HepG2 (cell line): Measurements from ENCODE around the gene CABLES2. TPM values are rescaled to one million over a fixed set of nuclear protein-coding genes. Genes with fewer than 3 reads are reported as not detected.

ENCODE experiments used
- ATAC-seq: fragments of 200-7000 bp; cut with Tn5 transposase; 3 replicates; pipeline ENCODE4 v1.9.1; 2020; ENCODE audit warnings: mild to moderate bottlenecking, moderate library complexity
- BruUV-seq: library from RNA; stranded (reverse); fragments of 400-500 nt; replicated peaks from 2 replicates; lab custom pipeline; 2021; lab: Mats Ljungman, UMichigan
- CTCF ChIA-PET: fragments of 300-600 bp; formaldehyde crosslinking; extraction: SDS; loops from one replicate; lab custom pipeline; 2021; ENCODE audit warnings: low total read pairs, inconsistent platforms, low intra/inter-chr PET ratio; lab: Yijun Ruan, JAX
- POLR2A ChIA-PET: fragments of 350-600 bp; sonication (Branson Sonifier 250); formaldehyde crosslinking; loops from one replicate; lab custom pipeline; 2020; ENCODE audit warnings: antibody characterized with exemption, inconsistent platforms; lab: Yijun Ruan, JAX
- DNase-seq: peaks from one replicate; pipeline ENCODE4 v3.0.0-alpha.2; 2015; ENCODE audit warnings: low spot score
- FAIRE-seq: peaks from 3 replicates; lab custom pipeline; 2011; peaks lifted over from hg19 to GRCh38; lab: Jason Lieb, UNC
- H2AFZ ChIP-seq: one replicate; pipeline ENCODE4 v1.6.1; 2011; ENCODE audit warnings: low read length, inconsistent platforms
- H3K27ac ChIP-seq: fragments of 300-600 bp; 3 replicates; pipeline ENCODE4 v1.8.0; 2011; ENCODE audit warnings: mixed run types, mild to moderate bottlenecking, mixed read lengths, low read length, inconsistent platforms; ENCODE audit not compliant: insufficient read depth; ENCODE audit errors: extremely low read length
- H3K27me3 ChIP-seq, 2 experiments: fragments of 200-600 bp in 1 of 2; 2 replicates in 1 of 2; 3 replicates in 1 of 2; pipeline versions ENCODE4 v1.6.0 to v1.8.0; 2011; ENCODE audit warnings: low read length in 2 of 2, mild to moderate bottlenecking in 2 of 2, moderate library complexity in 2 of 2, inconsistent platforms in 1 of 2; ENCODE audit not compliant: insufficient read depth in 2 of 2, control insufficient read depth in 1 of 2
- H3K36me3 ChIP-seq, 2 experiments: fragments of 200-600 bp in 1 of 2; replicated peaks in 1 of 2; 2 replicates in 1 of 2; 3 replicates in 1 of 2; pipeline versions ENCODE4 v1.5.1 to v1.8.0; 2011; ENCODE audit warnings: low read length in 2 of 2, inconsistent platforms in 1 of 2; ENCODE audit not compliant: insufficient read depth in 2 of 2, control insufficient read depth in 1 of 2
- H3K4me1 ChIP-seq: 2 replicates; pipeline ENCODE4 v1.5.1; 2012; ENCODE audit warnings: low read length, inconsistent platforms; ENCODE audit not compliant: insufficient read depth
- H3K4me2 ChIP-seq: 2 replicates; pipeline ENCODE4 v1.6.0; 2011; ENCODE audit warnings: low read depth, low read length, inconsistent platforms
- H3K4me3 ChIP-seq, 3 experiments: fragments of 200-600 bp in 1 of 3; sonication (generic), shearing (Covaris generic) in 1 of 3; replicated peaks in 1 of 3; 2 replicates each; pipeline ENCODE4 v1.5.1; 2011 to 2016; ENCODE audit warnings: low read length in 3 of 3, inconsistent platforms in 2 of 3, low read depth in 2 of 3, mild to moderate bottlenecking in 2 of 3, control low read depth in 1 of 3, mixed read lengths in 1 of 3; ENCODE audit not compliant: insufficient read depth in 1 of 3
- H3K79me2 ChIP-seq: one replicate; pipeline ENCODE4 v1.6.1; 2011; ENCODE audit warnings: low read length, inconsistent platforms; ENCODE audit not compliant: insufficient read depth
- H3K9ac ChIP-seq: 2 replicates; pipeline ENCODE4 v1.6.0; 2011; ENCODE audit warnings: mild to moderate bottlenecking, low read depth, low read length, inconsistent platforms; ENCODE audit not compliant: insufficient read depth
- H3K9me3 ChIP-seq: 2 replicates; pipeline ENCODE4 v1.5.1; 2012; ENCODE audit warnings: mild to moderate bottlenecking, low read length
- H4K20me1 ChIP-seq: 2 replicates; pipeline ENCODE4 v1.6.0; 2011; ENCODE audit warnings: inconsistent platforms, mild to moderate bottlenecking, low read length, moderate library complexity; ENCODE audit not compliant: insufficient read depth
- ARID5B ChIP-seq: IDR thresholded peaks from 2 replicates; pipeline ENCODE4 v1.4.0; 2020; ENCODE audit warnings: mild to moderate bottlenecking, missing genetic modification reagents
- ATF5 ChIP-seq: sonication (generic); formaldehyde crosslinking; IDR thresholded peaks from 2 replicates; pipeline ENCODE4 v1.4.0; 2020; ENCODE audit warnings: mild to moderate bottlenecking, low read depth, missing genetic modification reagents
- BATF2 ChIP-seq: sonication (generic); formaldehyde crosslinking; IDR thresholded peaks from 2 replicates; pipeline ENCODE4 v1.8.0; 2022; ENCODE audit warnings: mild to moderate bottlenecking, missing genetic modification reagents, moderate library complexity
- E2F1 ChIP-seq: sonication (generic); formaldehyde crosslinking; IDR thresholded peaks from 2 replicates; pipeline ENCODE4 v1.5.0; 2020; ENCODE audit warnings: missing genetic modification reagents
- GATAD1 ChIP-seq: IDR thresholded peaks from 2 replicates; pipeline ENCODE4 v1.6.1; 2016; ENCODE audit warnings: missing genetic modification reagents, missing compliant biosample characterization
- GTF3A ChIP-seq: sonication (generic); formaldehyde crosslinking; conservative IDR thresholded peaks from 2 replicates; pipeline ENCODE4 v1.4.0; 2020; ENCODE audit warnings: mild to moderate bottlenecking, missing genetic modification reagents
- KLF16 ChIP-seq, 2 experiments: sonication (generic) in 1 of 2; formaldehyde crosslinking in 1 of 2; IDR thresholded peaks; 2 replicates each; pipeline versions ENCODE4 v1.6.1 to v1.8.0; 2016 to 2023; ENCODE audit warnings: missing genetic modification reagents in 2 of 2, missing compliant biosample characterization in 1 of 2
- MIER3 ChIP-seq: IDR thresholded peaks from 2 replicates; pipeline ENCODE4 v1.6.1; 2016; ENCODE audit warnings: missing compliant biosample characterization, borderline replicate concordance
- MIXL1 ChIP-seq: IDR thresholded peaks from 2 replicates; pipeline ENCODE4 v1.6.1; 2016
- NFKB2 ChIP-seq: sonication (generic); formaldehyde crosslinking; IDR thresholded peaks from 2 replicates; pipeline ENCODE4 v1.4.0; 2020; ENCODE audit warnings: missing genetic modification reagents, borderline replicate concordance
- RBFOX2 ChIP-seq: fragments of 200-400 bp; formaldehyde crosslinking; IDR thresholded peaks from 2 replicates; pipeline ENCODE4 v1.6.1; 2017; ENCODE audit warnings: low read depth, mild to moderate bottlenecking, low read length
- UBTF ChIP-seq: sonication (generic); formaldehyde crosslinking; IDR thresholded peaks from 2 replicates; pipeline ENCODE4 v1.4.0; 2020; ENCODE audit warnings: mild to moderate bottlenecking, missing genetic modification reagents
- ZNF24 ChIP-seq: fragments of 450-650 bp; IDR thresholded peaks from 2 replicates; pipeline ENCODE4 v1.6.1; 2017; ENCODE audit warnings: antibody characterized with exemption, mild to moderate bottlenecking
- ZNF354B ChIP-seq: sonication (generic); formaldehyde crosslinking; IDR thresholded peaks from 2 replicates; pipeline ENCODE4 v1.8.0; 2022; ENCODE audit warnings: mild to moderate bottlenecking, missing genetic modification reagents
- ZNF44 ChIP-seq: sonication (generic); formaldehyde crosslinking; IDR thresholded peaks from 2 replicates; pipeline ENCODE4 v1.5.1; 2020; ENCODE audit warnings: mild to moderate bottlenecking, missing genetic modification reagents
- ZNF546 ChIP-seq: sonication (generic); formaldehyde crosslinking; conservative IDR thresholded peaks from 2 replicates; pipeline ENCODE4 v1.8.1; 2023; ENCODE audit warnings: mild to moderate bottlenecking, missing genetic modification reagents
- WGBS: methylation state at CpG from one replicate; pipeline ENCODE4 v1.1.6; 2017; ENCODE audit warnings: low lambda C conversion rate; 5-methylcytosine and 5-hydroxymethylcytosine counted together
- in situ Hi-C: cut with HindIII; loops from 2 replicates; pipeline ENCODE4 v1.10.0; 2017; ENCODE audit warnings: low pct_unique_long_range_greater_than_20kb; ENCODE audit not compliant: extremely low pct_ligation_motif_present
- intact Hi-C: fragments of 100-400 bp; cut with micrococcal nuclease; formaldehyde crosslinking; loops from one replicate; pipeline ENCODE4 v1.10.0; 2022; ENCODE audit not compliant: unreplicated experiment
- polyA plus RNA-seq, 8 experiments: library from polyadenylated mRNA; depleted of rRNA in 3 of 8; stranded (reverse) in 7 of 8; unstranded in 1 of 8; fragments of >200 nt; fragmentation: Illumina TruSeq in 4 of 8; extraction: Trizol in 4 of 8; gene quantifications; 2 replicates each; pipeline versions ENCODE4 v1.2.1 to v1.2.3, GENCODE V29; 2011 to 2016; ENCODE audit warnings: low read depth in 4 of 8, missing spikeins in 1 of 8, mixed read lengths in 1 of 8; ENCODE audit not compliant: insufficient read depth in 1 of 8
- total RNA-seq, 5 experiments: library from RNA; depleted of rRNA; stranded (reverse); fragments of >200 nt; fragmentation: Illumina TruSeq; extraction: Trizol; gene quantifications; 2 replicates each; pipeline ENCODE4 v1.2.3, GENCODE V29; 2016; ENCODE audit warnings: low read depth in 1 of 5

The CABLES2 gene
- total and polyA plus RNA-seq, 2 of the 13 experiments (the other 11 are each of a cell fraction or from before 2014, with no cell fraction given), result 5.2 to 9.7 TPM

GRCh38 chr20:62347445-62347844, 59.6 kb downstream of the CABLES2 start:
- Histone ChIP-seq H3K9me3 (no peaks in the 10 kb centered on the region), H3K9ac (no peak overlapping the region), H2AFZ (no peak overlapping the region), H3K4me2 (no peak overlapping the region), H3K27me3 (no peaks in the 10 kb centered on the region), H3K36me3 (peaks cover 35 to 56% of the 10 kb centered on the region in 2 experiments), H3K4me3 (no peak overlapping the region), H4K20me1 (peaks cover 3% of the 10 kb centered on the region; the same call in 1 of the 2 replicates), H3K79me2 (no peaks in the 10 kb centered on the region), H3K27ac (no peak overlapping the region), H3K4me1 (peaks cover 29% of the 10 kb centered on the region)
- in situ Hi-C loops (no loop called here), intact Hi-C loops (no loop called here)
- no peak for FAIRE-seq
- ATAC-seq, result no peak
- POLR2A ChIA-PET, result interaction anchor here (1.4 to 2.3 kb wide), 2 partner anchors 21 to 28 kb away, joined by 5 to 12 read pairs; partner anchors contain the start of gene LAMA5
- DNase-seq, result no peak
- 93% methylated on average over 9 of the region's 9 CpGs for WGBS
- no TSS peak for BruUV-seq
- CTCF ChIA-PET, result no interaction called here
- TF ChIP-seq ARID5B (CRISPR knock-in tag) (no peak), GATAD1 (CRISPR knock-in tag) (no peak), MIXL1 (no peak), E2F1 (CRISPR knock-in tag) (no peak), ZNF24 (no peak), GTF3A (CRISPR knock-in tag) (no peak), ATF5 (no peak), RBFOX2 (no peak), BATF2 (CRISPR knock-in tag) (no peak), ZNF44 (no peak), ZNF354B (no peak), KLF16 (CRISPR knock-in tag; IDR thresholded peaks at IDR 0.05) (no peak), ZNF546 (CRISPR knock-in tag) (no peak), UBTF (CRISPR knock-in tag) (no peak), MIER3 (no peak), NFKB2 (CRISPR knock-in tag) (no peak)
